ENCODE data around the gene RAB5A. TPM values are rescaled to one million over a fixed set of nuclear protein-coding genes. Genes with fewer than 3 reads are reported as not detected.

Gene RAB5A
- total and polyA plus RNA-seq, 10 of the 15 experiments (the other 5 are each of a cell fraction or from before 2014, with no cell fraction given), result 15.8 to 44.3 (median 29.1) TPM

- peaks cover 3% of the 10 kb centered on the region; the same call in 1 of the 2 replicates for H3K4me1 ChIP-seq (ENCODE audit: control insufficient read depth, insufficient read depth, low read length)
- H3K4me2 ChIP-seq (ENCODE audit: control insufficient read depth, insufficient read depth), result peak overlapping the region; percentile 90
- ATAC-seq (peak; percentile 11), DNase-seq (ENCODE audit: low read depth, low spot score) (no peak), FAIRE-seq (no peak)
- SMC1A ChIA-PET (ENCODE audit: uncharacterized antibody, unreplicated experiment), result interaction anchor here (0.6 to 1.3 kb wide), 4 partner anchors 9 to 238 kb away, joined by 3 to 5 read pairs (median 4); no protein-coding TSS in a partner anchor
- H4K20me1 ChIP-seq (ENCODE audit: control insufficient read depth, insufficient read depth), result no peaks in the 10 kb centered on the region
- H3K4me3 ChIP-seq, result peak overlapping the region; percentile 89
- TSS peak; percentile 97 for BruUV-seq (replicated peaks)
- H2AFZ ChIP-seq (ENCODE audit: control insufficient read depth, low read depth, low read length), result peak overlapping the region; percentile 86
- CTCF ChIA-PET, result no interaction called here
- no peaks in the 10 kb centered on the region for H3K27me3 ChIP-seq (replicated peaks in 1 of 2; ENCODE audit: control insufficient read depth in 2 of 2, insufficient read depth in 2 of 2, low read length in 1 of 2)
- peaks cover 0 to 5% of the 10 kb centered on the region in 2 experiments; a peak in 2 of 4 replicates for H3K36me3 ChIP-seq (ENCODE audit: control insufficient read depth in 2 of 2, insufficient read depth in 2 of 2, low read length in 1 of 2)
- intact Hi-C loops (cut with micrococcal nuclease; ENCODE audit: unreplicated experiment), result loop anchor here (2.0 to 5.0 kb wide), 2 partner anchors 13 to 59 kb away; no protein-coding TSS in a partner anchor
- peak overlapping the region; percentile 75 for H3K9ac ChIP-seq (ENCODE audit: control insufficient read depth, insufficient read depth, low read length)
- H3K79me2 ChIP-seq (ENCODE audit: control insufficient read depth, insufficient read depth, low read length), result peaks cover 44% of the 10 kb centered on the region
- peak overlapping the region; percentile 79 for H3K27ac ChIP-seq (ENCODE audit: control insufficient read depth, insufficient read depth)
- in situ Hi-C loops (cut with MboI), result loop anchor here (5.0 kb wide), 1 partner anchor 241 kb away; the partner anchor contains the start of gene SGO1
- 73% methylated on average over 26 of the region's 26 CpGs for whole genome bisulfite sequencing (ENCODE audit: insufficient coverage, insufficient replicate concordance, low lambda C conversion rate, missing lambda C conversion rate)
- POLR2A ChIA-PET, result interaction anchor here (0.5 kb wide), 1 partner anchor 236 kb away, joined by 4 read pairs; no protein-coding TSS in a partner anchor
- no peaks in the 10 kb centered on the region for H3K9me3 ChIP-seq (replicated peaks; ENCODE audit: control insufficient read depth, insufficient read depth, low read length)
- RAD21 ChIA-PET (ENCODE audit: unreplicated experiment), result interaction anchor here (1.8 kb wide), 1 partner anchor 15 kb away, joined by 4 read pairs; no protein-coding TSS in a partner anchor
- TF ChIP-seq ZNF24 (IDR thresholded peaks at IDR 0.05), result no peak
- TF ChIP-seq ZNF592 (IDR thresholded peaks at IDR 0.05), result no peak
- TF ChIP-seq PAX8 (IDR thresholded peaks at IDR 0.05), result peak; percentile 49; the same call in 1 of the 2 replicates
- TF ChIP-seq STAT1 (conservative IDR thresholded peaks at IDR 0.05), result 0 out of 2 replicates have a peak, but pooled peaks have one; percentile 26
- no peak for TF ChIP-seq DPF2 (IDR thresholded peaks at IDR 0.05)
- no peak for TF ChIP-seq GATAD2B (conservative IDR thresholded peaks at IDR 0.05; ENCODE audit: low read depth)
- TF ChIP-seq ETV6 (conservative IDR thresholded peaks at IDR 0.05 in 1 of 2, IDR thresholded peaks at IDR 0.05 in 1 of 2; ENCODE audit: borderline replicate concordance in 1 of 2, low read depth in 1 of 2), result no peak
- TF ChIP-seq PRDM15 (CRISPR knock-in tag; IDR thresholded peaks at IDR 0.05), result no peak
- TF ChIP-seq CHD4 (IDR thresholded peaks at IDR 0.05), result no peak
- no peak for TF ChIP-seq FOS (IDR thresholded peaks at IDR 0.05; ENCODE audit: borderline replicate concordance, extremely low read depth, insufficient read length)
- TF ChIP-seq BCL3 (IDR thresholded peaks at IDR 0.05; ENCODE audit: borderline replicate concordance, insufficient read depth, low read depth, low read length, poor library complexity, severe bottlenecking), result no peak
- no peak for TF ChIP-seq MXI1 (IDR thresholded peaks at IDR 0.05; ENCODE audit: low read depth, low read length)
Observed at GRCh38 chr3:19945969-19946831, 697 bp upstream of the RAB5A start.
